HUDEP-2 (cell line): ENCODE results near the gene ABHD10.
"Not testable (repeated sequence)": the region's sequence is repeated elsewhere in the genome, so short reads cannot be mapped to it uniquely, and the experiment has no call there.

Experiments
- DNase-seq, 76 experiments: peaks; one replicate each; lab custom pipeline; 2025; ENCODE audit not compliant: unreplicated experiment in 76 of 76; lab: John Stamatoyannopoulos, UW

The ABHD10 gene

DNA sequence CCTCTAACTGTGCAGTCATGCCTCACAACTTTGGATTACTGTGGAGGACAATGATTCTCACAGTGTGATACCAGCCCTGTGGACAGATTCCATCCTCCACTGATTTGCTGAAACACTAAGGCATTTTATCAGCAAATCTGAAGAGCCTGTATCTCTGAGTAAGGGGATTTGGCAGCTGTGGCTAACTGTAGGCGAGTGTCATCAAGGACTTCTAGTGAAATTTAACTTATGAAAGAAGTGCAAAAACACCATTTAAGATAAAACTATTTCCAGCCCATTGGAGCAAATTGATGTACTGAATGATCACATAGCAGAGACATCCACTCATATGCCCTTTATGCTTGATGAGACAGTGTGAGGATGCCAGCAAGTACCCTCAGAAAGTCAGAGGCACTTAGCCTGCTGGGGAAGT, 41.9 kb downstream of the ABHD10 start:
- DNase-seq: no peak

DNA sequence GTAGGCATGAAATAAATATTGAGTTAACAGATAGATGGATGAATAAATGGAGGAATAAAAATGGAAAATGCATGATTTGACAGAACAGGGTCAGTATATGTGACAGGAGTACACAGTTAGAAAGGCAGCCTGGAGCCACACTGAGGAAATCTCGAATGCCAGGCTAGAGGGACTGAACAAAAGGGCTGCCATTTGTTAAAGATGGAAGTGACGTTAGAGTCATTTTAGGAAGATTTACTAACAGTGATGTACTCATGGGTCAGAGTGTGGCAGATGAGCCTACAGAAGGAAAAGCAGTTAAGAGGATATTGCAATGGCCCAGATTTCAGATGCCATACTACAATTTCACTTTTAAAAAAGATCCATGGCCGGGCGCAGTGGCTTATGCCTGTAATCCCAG, 48.3 kb downstream of the ABHD10 start:
- no peak for DNase-seq

GRCh38 chr3:112027826-112028225, 49.0 kb downstream of the ABHD10 start:
- DNase-seq: no peak

DNA sequence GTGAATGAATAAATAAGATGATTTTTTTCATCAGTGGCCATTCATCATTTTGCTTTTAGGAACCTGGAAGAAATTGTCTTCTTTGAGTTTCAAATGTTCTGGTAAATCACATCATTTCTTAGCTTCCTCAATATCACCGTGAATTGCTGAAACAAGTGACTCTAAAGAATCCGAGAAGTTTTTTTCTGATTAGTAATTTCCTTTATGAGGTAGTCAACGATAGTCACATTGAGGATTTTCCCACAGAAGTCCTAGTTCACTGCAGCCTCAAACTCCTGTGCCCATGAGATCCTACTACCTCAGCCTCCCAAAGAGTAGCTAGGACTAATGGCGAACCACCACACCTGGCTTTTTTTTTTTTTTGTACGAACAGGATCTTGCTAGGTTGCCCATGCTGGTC, 52.1 kb downstream of the ABHD10 start:
- DNase-seq: no peak

- DNase-seq: no peak
These were observed 53.4 kb downstream of the ABHD10 start for GRCh38 chr3:112032098-112032731.

GRCh38 chr3:112034436-112034835, 55.6 kb downstream of the ABHD10 start, which contains the start of gene TMPRSS7:
TMPRSS7 (plus strand) TSS chr3:112034736; CDS start chr3:112034846, 110 bp downstream.
- no peak for DNase-seq

DNA sequence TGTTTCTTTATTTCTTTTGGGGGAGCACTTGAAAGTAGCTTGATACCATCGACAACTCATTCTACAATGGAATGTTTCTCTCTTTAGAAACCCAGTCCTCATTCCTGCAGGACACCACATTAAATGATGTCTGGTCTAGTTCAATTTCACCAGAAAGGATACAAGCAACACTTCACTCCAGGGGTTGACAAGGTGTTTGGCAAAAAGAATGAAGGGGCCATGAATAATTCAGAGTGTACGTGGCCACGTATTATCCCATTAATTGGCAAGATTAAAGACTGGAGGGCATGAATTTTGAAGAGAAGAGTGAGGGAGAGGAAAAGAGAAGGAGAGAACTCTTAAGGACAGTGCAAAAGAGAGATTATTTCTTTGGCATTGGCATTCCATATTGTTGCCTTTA, 56.4 kb downstream of the ABHD10 start:
- no peak for DNase-seq

DNA sequence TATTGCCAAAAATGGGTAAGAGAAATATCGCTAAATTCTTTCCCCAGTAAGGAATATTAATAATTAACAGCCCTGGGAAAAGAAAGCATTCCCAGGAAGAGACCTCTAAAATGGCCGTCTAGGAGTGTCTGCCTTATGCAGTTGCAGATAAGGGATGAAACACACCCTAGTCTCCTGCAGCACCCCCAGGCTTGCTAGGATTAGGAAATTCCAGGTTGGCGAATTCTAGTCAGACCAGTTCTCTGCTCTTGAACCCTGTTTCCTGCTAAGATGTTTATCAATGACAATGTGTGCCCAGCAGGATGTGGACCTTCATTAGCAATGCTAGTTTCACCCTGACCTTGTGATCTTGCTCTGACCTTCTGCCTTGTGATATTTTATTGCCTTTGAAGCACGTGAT, 58.4 kb downstream of the ABHD10 start:
- DNase-seq: not testable (repeated sequence)

GRCh38 chr3:112038863-112039262, 60.0 kb downstream of the ABHD10 start:
- DNase-seq: no peak

DNA sequence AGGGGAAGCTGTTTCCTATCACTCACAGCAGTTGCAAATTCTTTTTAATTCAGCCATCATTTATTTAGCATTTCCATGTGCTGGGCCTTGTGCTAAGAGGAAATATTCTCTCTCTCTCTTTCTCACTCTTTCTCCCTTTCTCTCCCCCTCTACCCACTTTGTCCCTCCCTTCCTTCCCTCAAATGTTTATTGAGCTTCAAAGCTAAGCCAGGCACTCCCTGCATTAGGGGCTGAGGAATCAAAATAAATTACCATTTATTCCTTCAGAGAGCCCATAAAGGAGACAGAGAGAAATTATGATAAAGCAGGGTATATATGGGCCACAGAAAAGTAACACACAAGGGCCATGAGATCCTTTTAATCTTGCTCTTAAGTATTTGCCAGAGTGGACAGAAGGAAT, 62.5 kb downstream of the ABHD10 start:
- DNase-seq: no peak

GRCh38 chr3:112042842-112043280, 64.0 kb downstream of the ABHD10 start:
- no peak for DNase-seq
